Measurements from ENCODE around the gene TNIK. TPM values are rescaled to one million over a fixed set of nuclear protein-coding genes. Genes with fewer than 3 reads are reported as not detected.
"Not testable (repeated sequence)": the region's sequence is repeated elsewhere in the genome, so short reads cannot be mapped to it uniquely, and the experiment has no call there.

The TNIK gene
- total RNA-seq, 1 experiment from 2014 or later = 0.69 TPM

- H3K9me3 ChIP-seq (ENCODE audit: low read depth, low read length, poor library complexity, severe bottlenecking); intact Hi-C loops (cut with micrococcal nuclease; ENCODE audit: unreplicated experiment); CTCF ChIA-PET; H3K27ac ChIP-seq (ENCODE audit: low read depth, low read length, poor library complexity, severe bottlenecking); H3K4me3 ChIP-seq (ENCODE audit: low read depth, low read length, poor library complexity, severe bottlenecking); H3K4me1 ChIP-seq (ENCODE audit: insufficient read depth, low read length, poor library complexity, severe bottlenecking); H3K27me3 ChIP-seq (replicated peaks; ENCODE audit: insufficient read depth, low read depth, low read length, poor library complexity); H3K36me3 ChIP-seq (ENCODE audit: insufficient read depth, low read length, poor library complexity, severe bottlenecking); DNase-seq (ENCODE audit: low spot score); POLR2A ChIA-PET (ENCODE audit: low non-redundant PET); BruUV-seq (replicated peaks): not testable (repeated sequence)
These were observed 156.2 kb downstream of the TNIK start for GRCh38 chr3:171304017-171304416.

- no peak for TF ChIP-seq CTCF (conservative IDR thresholded peaks at IDR 0.05; ENCODE audit: low read depth, low read length)
- no peak for TF ChIP-seq EZH2 (IDR thresholded peaks at IDR 0.05; ENCODE audit: borderline replicate concordance, low read depth, low read length, poor library complexity, severe bottlenecking)
- intact Hi-C loops (cut with micrococcal nuclease; ENCODE audit: unreplicated experiment) = no loop called here
- no TSS peak for BruUV-seq (replicated peaks)
- POLR2A ChIA-PET (ENCODE audit: low non-redundant PET) = no interaction called here
- Histone ChIP-seq H3K27me3 (replicated peaks; ENCODE audit: insufficient read depth, low read depth, low read length, poor library complexity) (no peaks in the 10 kb centered on the region), H3K9me3 (ENCODE audit: low read depth, low read length, poor library complexity, severe bottlenecking) (no peaks in the 10 kb centered on the region), H3K4me3 (ENCODE audit: low read depth, low read length, poor library complexity, severe bottlenecking) (no peak overlapping the region), H3K4me1 (ENCODE audit: insufficient read depth, low read length, poor library complexity, severe bottlenecking) (no peaks in the 10 kb centered on the region), H3K27ac (ENCODE audit: low read depth, low read length, poor library complexity, severe bottlenecking) (no peak overlapping the region), H3K36me3 (ENCODE audit: insufficient read depth, low read length, poor library complexity, severe bottlenecking) (no peaks in the 10 kb centered on the region)
- no peak for DNase-seq (ENCODE audit: low spot score)
- CTCF ChIA-PET = no interaction called here
These were observed 158.2 kb downstream of the TNIK start for GRCh38 chr3:171301998-171302397.

- POLR2A ChIA-PET (ENCODE audit: low non-redundant PET) = no interaction called here
These were observed 159.2 kb downstream of the TNIK start for GRCh38 chr3:171301002-171301401.

More at GRCh38 chr3:171301002-171301401, 159.2 kb downstream of the TNIK start:
- no peak overlapping the region for H3K4me3 ChIP-seq (ENCODE audit: low read depth, low read length, poor library complexity, severe bottlenecking)
- intact Hi-C loops (cut with micrococcal nuclease; ENCODE audit: unreplicated experiment) = no loop called here
- H3K27me3 ChIP-seq (replicated peaks; ENCODE audit: insufficient read depth, low read depth, low read length, poor library complexity) = no peaks in the 10 kb centered on the region
- CTCF ChIA-PET = no interaction called here
- TF ChIP-seq EZH2 (IDR thresholded peaks at IDR 0.05; ENCODE audit: borderline replicate concordance, low read depth, low read length, poor library complexity, severe bottlenecking) = no peak
- TF ChIP-seq CTCF (conservative IDR thresholded peaks at IDR 0.05; ENCODE audit: low read depth, low read length) = no peak
- H3K36me3 ChIP-seq (ENCODE audit: insufficient read depth, low read length, poor library complexity, severe bottlenecking) = no peaks in the 10 kb centered on the region
- H3K9me3 ChIP-seq (ENCODE audit: low read depth, low read length, poor library complexity, severe bottlenecking) = no peaks in the 10 kb centered on the region
- no peak overlapping the region for H3K27ac ChIP-seq (ENCODE audit: low read depth, low read length, poor library complexity, severe bottlenecking)
- no TSS peak for BruUV-seq (replicated peaks)
- no peak for DNase-seq (ENCODE audit: low spot score)
- no peaks in the 10 kb centered on the region for H3K4me1 ChIP-seq (ENCODE audit: insufficient read depth, low read length, poor library complexity, severe bottlenecking)

All from A673 (cell line).